PC-9 (cell line): ENCODE measurements around the gene PARVG.

Source experiments
- EZH2 ChIP-seq: fragments of 200-600 bp; sonication (generic); IDR thresholded peaks from 2 replicates; pipeline ENCODE4 v1.8.0; 2017; ENCODE audit warnings: antibody characterized with exemption, low read depth
- TF ChIP-seq, protein P1 (sequence below): fragments of 200-600 bp; sonication (generic); conservative IDR thresholded peaks from 2 replicates; pipeline ENCODE4 v1.6.1; 2017; ENCODE audit warnings: mixed run types, antibody characterized with exemption, mild to moderate bottlenecking, moderate library complexity

DNA sequence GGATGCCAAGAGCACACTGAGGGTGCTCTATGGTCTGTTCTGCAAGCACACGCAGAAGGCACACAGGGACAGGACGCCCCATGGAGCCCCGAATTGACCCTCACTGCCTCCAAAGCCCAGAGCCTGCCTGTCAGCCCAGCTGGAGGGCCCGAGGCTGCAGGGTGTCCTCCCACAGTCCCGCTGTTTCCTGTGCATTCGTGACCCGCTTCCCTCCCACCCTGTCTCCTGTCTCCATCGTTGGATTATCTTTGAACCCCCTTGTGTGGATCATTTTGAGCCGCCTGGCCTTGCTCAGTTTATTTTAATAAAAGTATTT, 25.6 kb downstream of the PARVG start:
- TF ChIP-seq, protein P1, sequence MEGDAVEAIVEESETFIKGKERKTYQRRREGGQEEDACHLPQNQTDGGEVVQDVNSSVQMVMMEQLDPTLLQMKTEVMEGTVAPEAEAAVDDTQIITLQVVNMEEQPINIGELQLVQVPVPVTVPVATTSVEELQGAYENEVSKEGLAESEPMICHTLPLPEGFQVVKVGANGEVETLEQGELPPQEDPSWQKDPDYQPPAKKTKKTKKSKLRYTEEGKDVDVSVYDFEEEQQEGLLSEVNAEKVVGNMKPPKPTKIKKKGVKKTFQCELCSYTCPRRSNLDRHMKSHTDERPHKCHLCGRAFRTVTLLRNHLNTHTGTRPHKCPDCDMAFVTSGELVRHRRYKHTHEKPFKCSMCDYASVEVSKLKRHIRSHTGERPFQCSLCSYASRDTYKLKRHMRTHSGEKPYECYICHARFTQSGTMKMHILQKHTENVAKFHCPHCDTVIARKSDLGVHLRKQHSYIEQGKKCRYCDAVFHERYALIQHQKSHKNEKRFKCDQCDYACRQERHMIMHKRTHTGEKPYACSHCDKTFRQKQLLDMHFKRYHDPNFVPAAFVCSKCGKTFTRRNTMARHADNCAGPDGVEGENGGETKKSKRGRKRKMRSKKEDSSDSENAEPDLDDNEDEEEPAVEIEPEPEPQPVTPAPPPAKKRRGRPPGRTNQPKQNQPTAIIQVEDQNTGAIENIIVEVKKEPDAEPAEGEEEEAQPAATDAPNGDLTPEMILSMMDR, result no peak
- TF ChIP-seq EZH2, result no peak
